Type B pancreatic cell (in vitro differentiated cells): ENCODE measurements around the gene KCNIP3. TPM values are rescaled to one million over a fixed set of nuclear protein-coding genes. Genes with fewer than 3 reads are reported as not detected.
A peak's percentile ranks its signal among the peaks of the same experiment; 100 is the strongest.

Experiments
- DNase-seq: peaks from one replicate; pipeline ENCODE4 v3.0.0; 2021; ENCODE audit warnings: mixed read lengths; ENCODE audit not compliant: unreplicated experiment; ENCODE audit errors: extremely low spot score
- H3K27ac Mint-ChIP-seq: 2 replicates; pipeline ENCODE4 v1.8.0; 2021; ENCODE audit warnings: mild to moderate bottlenecking, mixed read lengths
- H3K27me3 Mint-ChIP-seq: 2 replicates; pipeline ENCODE4 v1.8.0; 2021; ENCODE audit warnings: mixed read lengths
- H3K36me3 Mint-ChIP-seq: 2 replicates; pipeline ENCODE4 v1.8.0; 2021; ENCODE audit warnings: mixed read lengths
- H3K4me1 Mint-ChIP-seq: one replicate; pipeline ENCODE4 v1.8.0; 2021; ENCODE audit warnings: mixed read lengths; ENCODE audit not compliant: unreplicated experiment
- H3K4me3 Mint-ChIP-seq: 2 replicates; pipeline ENCODE4 v1.8.0; 2021; ENCODE audit warnings: mild to moderate bottlenecking, mixed read lengths
- H3K9me3 Mint-ChIP-seq: 2 replicates; pipeline ENCODE4 v1.8.0; 2021; ENCODE audit warnings: mixed read lengths
- CTCF ChIP-seq: fragments of 200-600 bp; sonication (generic); conservative IDR thresholded peaks from 2 replicates; pipeline ENCODE4 v1.5.0; 2021; ENCODE audit warnings: antibody characterized with exemption, mild to moderate bottlenecking
- total RNA-seq: library from RNA; stranded (reverse); gene quantifications from 2 replicates; pipeline ENCODE4 v1.2.1, GENCODE V29; 2021; ENCODE audit warnings: low replicate concordance

Gene KCNIP3
- total RNA-seq, 1 donor from 2014 or later, result 5.3 TPM

GRCh38 chr2:95346738-95347671 is 49.9 kb downstream of the KCNIP3 start:
- DNase-seq, result peak; percentile 71
- peaks cover 64% of the 10 kb centered on the region for H3K27me3 Mint-ChIP-seq
- H3K36me3 Mint-ChIP-seq, result no peaks in the 10 kb centered on the region
- TF ChIP-seq CTCF, result no peak
- no peak overlapping the region for H3K27ac Mint-ChIP-seq
- peak overlapping the region; percentile 79 for H3K4me3 Mint-ChIP-seq
- peaks cover 5% of the 10 kb centered on the region for H3K4me1 Mint-ChIP-seq
- H3K9me3 Mint-ChIP-seq, result no peaks in the 10 kb centered on the region

DNA sequence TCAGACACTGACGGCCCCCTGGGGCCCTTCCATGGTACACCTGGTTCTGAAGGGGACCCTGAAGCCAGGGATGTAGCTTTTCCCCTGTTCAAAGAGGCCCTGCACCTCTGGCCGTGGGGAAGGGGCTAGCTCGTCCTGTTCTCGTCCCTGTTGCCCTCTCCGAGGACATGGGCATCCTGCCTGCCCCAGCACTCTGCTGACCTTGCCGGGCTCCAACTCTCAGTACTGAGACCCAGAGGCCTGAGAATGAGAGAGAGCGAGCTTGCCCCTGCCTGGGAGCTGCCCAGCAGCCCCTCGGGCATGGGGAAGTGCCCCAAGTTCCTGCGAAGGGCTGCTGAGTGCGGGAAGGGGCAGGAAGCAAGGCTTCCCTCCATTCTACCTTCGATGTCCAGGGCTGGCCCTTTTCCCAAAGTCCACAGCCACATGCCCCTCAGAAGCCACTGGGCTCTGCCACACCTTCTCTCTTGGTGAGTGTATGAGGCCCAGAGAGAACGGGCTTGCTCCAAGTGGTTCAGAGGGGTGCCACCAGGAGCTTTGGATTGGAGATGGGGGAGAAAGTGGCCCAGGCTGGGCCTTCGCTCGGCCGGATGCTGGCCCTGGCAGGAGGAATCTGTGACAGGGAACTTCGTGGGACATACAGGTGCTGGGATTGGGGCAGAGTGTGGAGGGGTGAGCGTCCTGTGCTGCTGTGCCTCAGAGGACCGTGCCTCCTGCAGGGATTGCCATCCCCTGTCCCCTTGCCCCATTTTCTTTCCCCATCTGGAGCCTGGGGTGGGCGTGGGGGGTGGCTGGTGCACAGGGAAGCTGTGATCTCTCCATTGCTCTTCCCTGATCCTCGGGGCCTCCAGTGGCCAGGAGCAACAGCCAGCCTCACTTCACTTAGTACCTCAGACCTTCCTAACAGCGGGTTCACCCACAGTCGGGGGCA is 50.8 kb downstream of the KCNIP3 start:
- H3K4me1 Mint-ChIP-seq, result peaks cover 5% of the 10 kb centered on the region
- H3K4me3 Mint-ChIP-seq, result peak overlapping the region; percentile 79
- DNase-seq, result peak; percentile 64
- no peaks in the 10 kb centered on the region for H3K9me3 Mint-ChIP-seq
- no peak overlapping the region for H3K27ac Mint-ChIP-seq
- no peaks in the 10 kb centered on the region for H3K36me3 Mint-ChIP-seq
- TF ChIP-seq CTCF, result no peak
- H3K27me3 Mint-ChIP-seq, result peaks cover 56% of the 10 kb centered on the region

DNA sequence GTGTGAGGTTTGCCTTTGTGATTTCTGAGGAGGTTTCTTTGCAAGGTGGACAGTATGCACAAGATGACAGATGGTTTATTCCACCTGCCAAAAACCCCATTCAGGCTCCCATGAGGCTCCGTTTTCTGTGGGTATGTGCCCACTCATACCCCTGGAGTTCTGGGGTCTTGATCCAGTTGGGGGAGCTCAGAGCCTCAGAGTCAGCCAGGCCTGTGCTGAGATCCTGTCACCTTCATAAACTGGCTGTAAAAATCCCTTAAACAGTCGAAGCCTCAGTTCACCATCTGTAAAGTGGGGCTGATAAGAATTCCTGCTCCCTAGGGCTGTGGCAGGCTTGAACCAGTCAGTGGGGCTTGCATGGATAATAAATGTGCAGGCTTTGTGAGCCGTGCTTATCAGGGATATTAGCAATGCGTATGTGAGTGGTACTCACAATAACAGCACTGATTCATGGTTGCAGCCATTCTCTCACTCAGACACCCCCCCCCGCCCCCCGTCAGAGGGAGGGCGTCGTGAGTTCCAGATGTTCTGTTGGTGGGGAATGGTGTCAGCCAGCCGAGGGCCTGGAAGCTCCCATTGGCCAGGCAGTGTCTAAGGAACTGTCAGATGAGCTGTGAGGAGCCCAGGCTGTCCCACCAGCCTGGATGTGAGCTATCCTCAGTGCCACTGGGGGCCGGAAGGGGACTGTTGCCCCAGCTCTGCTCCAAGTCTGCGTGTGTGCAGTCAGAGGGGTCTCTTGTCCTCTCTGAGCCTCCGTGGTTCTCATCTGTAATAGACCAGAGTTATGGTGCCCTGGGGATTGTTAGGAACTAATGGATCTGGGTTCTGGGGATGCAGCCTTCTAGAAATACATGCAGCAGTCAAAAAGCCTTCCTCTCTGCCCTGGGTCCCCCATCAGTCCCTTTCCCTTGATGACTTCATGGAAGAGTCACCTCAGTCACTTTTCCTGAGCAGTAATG is 51.7 kb downstream of the KCNIP3 start:
- peaks cover 47% of the 10 kb centered on the region for H3K27me3 Mint-ChIP-seq
- no peak for TF ChIP-seq CTCF
- H3K4me1 Mint-ChIP-seq, result peaks cover 5% of the 10 kb centered on the region
- no peaks in the 10 kb centered on the region for H3K9me3 Mint-ChIP-seq
- H3K4me3 Mint-ChIP-seq, result peak overlapping the region; percentile 45
- H3K27ac Mint-ChIP-seq, result no peak overlapping the region
- H3K36me3 Mint-ChIP-seq, result no peaks in the 10 kb centered on the region
- DNase-seq, result peak; percentile 63

- Mint-ChIP-seq H3K4me3 (no peak overlapping the region), H3K9me3 (no peaks in the 10 kb centered on the region), H3K4me1 (peaks cover 5% of the 10 kb centered on the region), H3K27me3 (peaks cover 44% of the 10 kb centered on the region), H3K27ac (no peak overlapping the region), H3K36me3 (no peaks in the 10 kb centered on the region)
- no peak for TF ChIP-seq CTCF
- DNase-seq, result peak; percentile 48
Measured at GRCh38 chr2:95349568-95350322, 52.6 kb downstream of the KCNIP3 start.
